Activated CD8-positive, alpha-beta memory T cell treated with anti-CD3 and anti-CD28 coated beads for 24 hours (primary cell): ENCODE measurements around the gene SKIDA1.

Experiments used
- DNase-seq: peaks from one replicate; pipeline ENCODE4 v3.0.0-alpha.2; 2020

SKIDA1 gene

GRCh38 chr10:21515361-21516241 lies 9.9 kb downstream of the SKIDA1 start:
- no peak for DNase-seq

DNA sequence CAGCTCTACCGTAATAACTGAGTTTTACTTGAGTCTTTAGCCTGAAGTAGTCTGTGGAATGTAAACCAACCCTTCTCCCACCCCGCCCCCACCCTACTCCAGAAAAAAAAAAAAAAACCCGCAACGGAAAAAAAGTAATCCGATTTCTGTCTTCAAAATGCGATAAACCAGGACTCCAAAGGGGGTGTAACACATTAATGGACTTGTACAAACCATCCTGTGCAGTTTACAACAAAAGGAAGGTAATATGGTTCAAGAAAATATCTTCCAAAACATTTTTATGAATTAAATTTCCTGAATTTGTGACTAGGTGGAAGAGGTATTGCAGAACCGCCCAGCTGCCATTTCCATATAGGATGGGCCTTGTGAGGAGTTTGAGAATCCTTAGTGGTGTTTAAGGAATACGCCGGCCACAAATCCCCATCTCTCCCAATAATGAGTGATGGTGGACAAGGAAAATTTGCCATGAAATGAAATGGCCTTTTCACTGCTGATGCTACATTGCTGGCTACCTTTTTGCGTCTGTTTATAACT lies 10.6 kb downstream of the SKIDA1 start:
- no peak for DNase-seq

- no peak for DNase-seq
Observed at GRCh38 chr10:21514129-21514817, 11.2 kb downstream of the SKIDA1 start.

DNA sequence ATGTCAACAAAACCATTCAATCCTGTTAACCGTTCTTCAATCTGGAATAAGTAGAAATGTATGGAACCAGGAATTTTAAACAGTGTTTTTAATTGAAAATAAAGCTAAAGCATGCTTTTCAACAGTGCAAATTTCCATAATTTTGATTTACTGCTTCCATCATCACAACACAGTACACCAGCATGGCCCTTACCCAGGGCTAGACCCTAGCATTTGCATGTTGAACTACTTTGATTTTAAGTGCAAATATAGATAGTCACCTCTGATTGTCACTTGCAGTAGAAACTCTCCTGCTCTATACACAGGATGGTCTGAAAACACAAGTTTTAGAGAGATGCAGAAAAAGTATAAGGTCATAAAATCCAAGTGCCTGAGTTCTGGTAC lies 12.1 kb downstream of the SKIDA1 start:
- no peak for DNase-seq

DNA sequence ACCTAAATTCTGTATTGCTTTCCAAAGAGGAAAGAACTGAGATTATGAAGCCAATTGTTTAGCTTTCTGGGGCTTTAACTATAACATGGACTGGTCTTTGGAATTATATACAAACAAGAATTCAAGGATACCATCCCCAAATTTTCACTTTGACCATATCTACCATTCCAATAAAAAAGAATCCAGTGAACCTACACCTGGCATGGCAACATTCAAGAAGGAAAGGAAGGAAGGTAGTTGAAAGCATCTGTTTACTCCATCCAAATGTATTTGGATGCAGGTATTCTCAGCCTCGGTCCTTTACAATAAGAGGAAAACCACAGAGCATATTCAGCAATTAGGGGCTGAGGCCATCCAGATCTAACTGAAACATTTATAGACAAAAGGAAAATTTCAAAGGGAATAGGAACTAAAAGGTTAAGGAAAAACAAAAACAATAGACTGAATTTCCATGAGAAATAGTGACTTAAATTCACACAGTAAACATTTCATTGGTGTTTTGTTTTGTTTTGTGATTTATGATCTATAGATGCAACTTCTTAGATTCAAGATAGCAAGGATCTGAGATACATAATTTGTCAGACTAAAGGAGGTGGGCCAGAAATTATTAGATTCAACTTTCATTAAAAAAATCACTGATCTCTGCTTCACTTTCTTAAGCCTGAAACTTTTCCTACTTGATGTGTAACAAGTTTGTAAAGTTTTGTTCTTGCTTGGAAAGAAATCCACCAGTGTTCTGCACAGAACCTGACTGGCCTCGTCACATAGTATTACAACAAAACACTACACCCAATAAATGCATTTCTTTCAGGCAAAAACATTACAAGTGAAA lies 12.7 kb downstream of the SKIDA1 start:
- no peak for DNase-seq

DNA sequence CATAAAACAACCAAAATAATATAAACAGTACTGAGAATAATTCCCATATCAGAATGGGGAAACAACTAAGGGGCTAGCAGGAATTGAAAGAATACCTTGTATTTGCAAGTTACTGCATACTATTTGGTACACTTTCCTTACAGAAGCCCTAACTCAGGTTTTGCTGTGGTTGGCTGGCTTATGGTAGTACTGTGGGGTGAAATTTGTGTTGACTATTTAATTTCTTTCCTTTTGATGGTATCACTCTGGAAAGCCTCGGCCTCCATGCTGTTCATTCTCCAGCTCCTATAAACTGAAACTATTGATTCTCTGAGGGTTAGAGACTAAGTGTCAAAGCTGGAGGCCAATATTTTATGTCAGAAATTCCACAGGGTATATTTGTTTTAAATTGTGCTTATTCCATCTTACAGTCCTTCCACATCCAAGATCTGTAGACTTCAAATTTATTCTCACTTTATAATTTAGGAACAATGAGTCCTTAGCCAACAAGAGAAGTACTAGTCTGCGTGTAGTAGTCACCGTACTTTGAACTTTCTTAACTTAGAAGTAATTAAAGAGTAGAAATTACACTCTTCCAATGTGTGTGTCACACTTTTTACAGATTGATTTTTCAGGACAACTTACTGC lies 13.4 kb downstream of the SKIDA1 start:
- DNase-seq, result no peak

DNA sequence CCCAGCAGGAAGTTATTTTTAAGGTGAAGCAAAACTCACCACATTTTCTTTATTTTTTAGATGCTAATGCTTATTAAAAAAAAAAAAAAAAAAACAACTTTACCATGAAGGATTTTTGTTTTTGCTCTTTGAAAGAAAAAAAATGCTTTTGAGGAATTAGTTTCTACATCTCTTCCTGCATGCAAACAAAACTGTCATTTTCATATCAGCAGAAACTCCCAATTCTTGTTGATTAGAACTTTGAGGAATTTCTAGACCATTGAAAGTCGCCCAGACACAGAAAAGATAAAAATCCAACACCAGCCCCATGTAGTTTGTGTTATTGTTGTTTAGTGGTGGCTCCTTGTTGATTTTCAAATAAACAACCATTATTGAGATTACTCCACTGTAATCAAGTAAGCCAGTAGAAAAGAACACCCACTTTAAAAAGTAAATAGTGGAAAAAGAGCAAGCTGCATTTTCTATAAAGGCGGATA lies 14.3 kb downstream of the SKIDA1 start:
- no peak for DNase-seq

DNA sequence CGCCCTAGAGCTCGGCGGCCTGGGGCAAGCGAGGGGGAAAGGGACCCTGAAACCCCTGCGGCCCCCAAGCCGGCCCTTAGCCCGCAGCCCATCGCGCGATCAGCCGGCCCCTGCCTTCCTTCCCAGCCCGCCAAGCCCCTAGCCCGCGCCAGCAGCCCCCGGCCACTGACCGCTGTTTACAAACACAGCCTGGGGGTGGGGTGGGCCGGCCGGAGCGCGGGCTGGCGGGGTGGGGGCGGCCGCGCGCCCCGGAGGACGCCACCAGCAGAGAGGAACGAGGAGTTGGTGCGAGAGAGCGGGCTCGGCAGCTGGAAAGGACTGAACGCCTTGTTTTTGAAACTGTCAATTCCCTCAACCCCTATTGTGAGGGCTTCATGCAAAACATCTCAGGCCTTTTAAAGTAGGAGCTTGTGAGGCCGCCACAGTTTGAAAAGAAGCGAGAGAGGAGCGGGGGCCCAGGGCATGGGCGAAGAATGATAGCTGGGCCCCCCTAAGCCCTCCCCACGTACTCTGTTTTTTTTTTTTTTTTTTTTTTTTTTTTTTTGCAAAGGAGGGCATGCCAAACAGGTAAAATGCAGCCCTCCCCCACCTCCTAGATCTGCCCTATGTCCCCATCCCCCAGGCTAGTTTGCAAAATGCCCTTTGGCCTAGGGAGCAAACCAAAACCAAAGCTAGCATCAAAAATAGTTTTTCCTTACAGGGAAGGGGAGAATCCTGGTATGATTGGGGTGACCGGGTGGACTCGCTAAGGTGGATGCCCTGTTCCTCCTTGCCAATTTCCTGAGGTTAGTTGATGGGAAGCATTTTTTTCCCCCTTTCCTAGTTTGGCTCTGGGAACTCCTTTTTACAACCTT lies 15.0 kb downstream of the SKIDA1 start:
- no peak for DNase-seq

DNA sequence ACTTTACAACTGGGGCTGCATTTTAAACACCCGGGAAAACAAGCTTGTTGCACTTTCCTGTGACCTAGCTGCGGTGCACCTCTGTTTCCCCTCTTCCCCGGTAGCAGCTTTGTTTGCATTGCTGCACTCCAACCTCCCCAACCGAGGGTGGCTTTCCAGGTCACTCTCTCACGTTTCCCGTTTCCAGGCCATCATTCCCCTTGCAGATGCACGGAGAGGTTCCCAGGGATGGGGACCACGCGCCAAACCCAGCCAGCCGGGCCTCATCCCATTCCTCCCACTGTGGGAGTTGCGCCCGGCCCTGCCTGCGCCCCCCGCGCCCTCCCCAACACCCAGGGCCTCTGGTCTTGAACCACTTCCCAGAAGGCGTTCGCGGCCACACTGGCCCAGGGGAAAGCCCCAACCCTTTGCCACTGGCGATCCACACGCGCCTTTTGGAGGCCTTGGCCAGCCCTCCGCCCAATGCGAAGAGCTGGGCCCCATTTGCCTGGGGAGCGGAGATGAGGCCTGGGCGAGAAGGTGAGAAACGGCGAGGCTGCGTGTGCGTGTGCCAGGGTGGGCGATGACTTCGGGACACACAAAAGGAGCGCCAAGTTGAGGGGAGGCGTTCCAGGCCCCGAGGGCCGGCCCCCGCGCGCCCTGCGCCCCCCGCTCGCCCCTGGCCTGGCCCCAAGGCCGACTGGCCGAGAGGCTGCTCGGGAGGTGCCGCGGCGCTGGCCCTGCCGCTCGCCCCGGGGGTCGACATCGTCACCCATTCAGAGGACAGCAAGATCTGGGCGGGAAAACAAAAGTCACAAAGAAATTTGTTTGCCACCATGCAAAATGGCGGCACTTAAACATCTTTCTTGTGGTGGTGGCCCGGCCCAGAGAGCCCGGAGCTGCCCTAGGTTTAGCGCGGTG lies 15.9 kb downstream of the SKIDA1 start:
- no peak for DNase-seq

DNA sequence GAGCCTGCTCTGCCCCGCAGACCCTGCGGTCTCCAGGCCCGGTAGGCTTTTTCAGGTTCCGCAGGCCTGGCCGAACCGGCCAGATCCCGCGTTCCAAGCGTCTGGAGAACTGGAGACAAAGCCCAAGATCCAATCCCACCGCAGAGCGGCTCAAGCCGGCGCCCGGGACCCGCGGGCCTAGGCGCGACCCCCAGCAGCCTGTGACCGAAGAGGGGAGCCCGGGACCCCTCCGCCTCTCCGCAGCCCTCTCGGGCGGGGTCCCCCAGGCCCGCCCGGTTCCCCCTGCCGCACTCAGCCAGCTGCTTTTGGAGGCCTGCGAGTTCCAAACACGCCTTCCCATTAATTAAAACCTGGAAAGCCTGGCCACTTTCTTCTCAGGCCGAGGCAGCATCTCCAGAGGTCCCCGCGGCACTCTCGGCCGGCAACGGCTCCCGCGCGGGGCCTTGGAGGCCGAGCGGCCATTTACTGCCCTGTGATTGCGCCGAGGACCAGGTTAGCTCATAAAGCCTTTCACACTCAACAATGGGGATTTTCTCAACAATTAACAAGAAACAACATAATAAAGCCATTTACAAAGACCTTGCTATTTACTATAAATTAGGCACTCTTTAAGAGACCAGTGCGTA lies 16.7 kb downstream of the SKIDA1 start:
- DNase-seq, result no peak

- DNase-seq, result no peak
Observed at GRCh38 chr10:21507150-21507549, 18.3 kb downstream of the SKIDA1 start.

DNA sequence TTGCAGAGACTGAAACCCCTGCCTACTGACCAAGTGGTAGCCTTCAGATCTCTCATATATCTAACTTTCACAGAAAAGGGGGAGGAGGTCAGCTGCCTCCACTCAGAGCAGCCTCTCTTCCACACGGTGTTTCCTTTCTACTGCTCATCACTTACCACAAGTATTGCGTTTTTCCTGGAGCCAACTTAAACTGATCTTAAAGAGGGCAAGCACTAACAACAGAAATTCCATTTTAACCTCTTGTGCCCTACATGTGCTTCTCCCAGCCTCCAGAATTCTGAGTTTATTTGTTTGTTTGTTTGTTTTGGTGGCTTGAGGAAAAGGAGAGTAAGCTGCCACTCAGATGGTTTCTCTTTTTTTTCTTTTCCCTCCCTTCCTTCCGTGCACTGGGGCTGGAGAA lies 19.1 kb downstream of the SKIDA1 start:
- DNase-seq, result no peak

DNA sequence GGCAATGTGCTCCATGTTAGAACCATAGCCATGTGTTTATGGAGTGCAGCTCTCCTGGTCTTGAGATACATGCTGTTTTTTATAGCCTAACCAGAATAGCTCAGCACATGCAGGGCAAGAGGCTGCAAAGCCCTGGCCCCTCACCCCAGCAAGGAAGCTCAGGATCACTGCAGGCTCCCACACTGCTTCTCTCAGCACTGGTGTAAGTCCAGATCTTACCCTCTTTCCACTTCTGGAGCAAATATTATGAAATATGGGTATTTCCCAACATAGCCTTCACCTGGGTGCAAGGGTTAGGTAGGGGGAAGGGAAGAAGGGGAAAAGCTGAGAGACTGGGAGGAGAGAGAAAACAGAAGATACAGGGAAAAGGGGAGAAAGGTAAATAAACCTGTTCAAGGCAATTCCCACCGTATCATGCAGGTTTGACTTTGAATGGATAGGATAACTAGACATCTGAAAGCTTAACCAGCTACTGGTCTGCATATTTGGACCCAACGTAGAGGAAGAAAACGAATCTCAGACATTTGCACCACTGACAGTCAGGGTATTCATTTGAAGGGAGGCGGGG lies 19.7 kb downstream of the SKIDA1 start:
- no peak for DNase-seq

DNA sequence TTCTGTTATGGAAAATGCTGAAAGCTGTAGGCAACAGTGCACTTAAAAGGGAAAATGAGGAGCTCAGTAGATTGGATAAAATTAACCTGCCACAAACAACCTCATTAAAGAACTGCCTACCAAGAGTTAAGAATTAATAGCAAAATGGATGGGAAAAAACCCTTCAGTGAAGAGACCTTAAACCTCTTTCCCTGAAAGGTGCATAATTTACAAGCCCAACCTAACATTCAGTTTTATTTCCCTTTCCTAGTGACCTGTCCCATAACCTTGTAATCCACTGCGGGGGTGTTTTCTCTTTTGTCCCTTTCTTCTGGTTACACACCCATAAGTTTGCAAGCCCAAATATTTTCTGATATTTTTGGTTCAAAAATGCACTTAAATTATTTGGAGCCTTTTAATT lies 21.9 kb downstream of the SKIDA1 start:
- no peak for DNase-seq

DNA sequence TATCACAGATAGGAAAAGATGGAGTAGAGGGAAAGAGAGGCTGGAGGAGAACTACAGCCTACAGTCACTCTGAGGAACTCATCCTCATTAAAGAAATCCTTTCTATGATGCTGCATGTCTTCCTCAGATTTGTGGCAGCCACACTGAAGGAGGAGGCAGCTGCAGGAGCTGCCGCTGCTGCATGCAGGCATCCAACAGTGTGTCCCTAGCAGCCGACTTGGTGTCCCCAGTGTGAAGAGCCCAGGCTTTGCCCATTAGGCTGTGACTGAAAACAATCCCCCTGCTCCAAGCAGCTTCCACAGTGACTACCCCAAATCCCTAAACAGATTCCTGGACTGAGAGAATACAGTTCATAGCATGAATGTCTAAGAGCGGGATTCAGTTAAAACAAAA lies 23.1 kb downstream of the SKIDA1 start:
- DNase-seq, result no peak

GRCh38 chr10:21501731-21502347 lies 23.6 kb downstream of the SKIDA1 start:
- DNase-seq, result no peak

GRCh38 chr10:21501091-21501490 lies 24.4 kb downstream of the SKIDA1 start:
- DNase-seq, result no peak

DNA sequence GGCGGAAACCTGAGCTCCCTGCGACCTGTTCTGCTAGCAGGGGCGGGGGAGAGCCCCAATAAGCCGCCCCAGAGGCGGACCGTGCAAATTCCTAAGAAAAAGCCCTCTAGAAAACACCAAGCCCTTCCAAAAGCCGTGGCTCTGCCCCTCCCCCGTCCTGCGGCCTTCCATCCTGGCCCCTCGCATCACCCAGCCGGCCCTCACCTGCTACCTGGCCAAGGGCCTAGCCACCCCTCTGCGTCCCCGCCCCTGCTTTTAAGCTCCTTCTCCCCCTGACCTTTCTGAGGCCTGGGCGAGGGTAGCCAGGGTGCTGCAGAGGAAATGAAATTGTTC lies 24.9 kb downstream of the SKIDA1 start:
- DNase-seq, result no peak
